Astrocyte (in vitro differentiated cells and primary cell): ENCODE data around the gene VPS13D. TPM values are rescaled to one million over a fixed set of nuclear protein-coding genes. Genes with fewer than 3 reads are reported as not detected.

Experiments used
- DNase-seq: peaks from one replicate; pipeline ENCODE4 v3.0.0-alpha.2; 2010; ENCODE audit warnings: low read depth
- FAIRE-seq: peaks from 2 replicates; lab custom pipeline; 2011; peaks lifted over from hg19 to GRCh38; lab: Jason Lieb, UNC
- H2AFZ ChIP-seq: 2 replicates; pipeline ENCODE4 v1.6.0; 2012; ENCODE audit warnings: low read depth, low read length, inconsistent platforms
- H3K27ac ChIP-seq: 2 replicates; pipeline ENCODE4 v1.5.1; 2011; ENCODE audit warnings: low read depth, low read length, inconsistent platforms
- H3K27me3 ChIP-seq: 2 replicates; pipeline ENCODE4 v1.6.0; 2011; ENCODE audit warnings: low read length, inconsistent platforms; ENCODE audit not compliant: insufficient read depth
- H3K36me3 ChIP-seq: 2 replicates; pipeline ENCODE4 v1.5.1; 2011; ENCODE audit warnings: low read length, inconsistent platforms; ENCODE audit not compliant: insufficient read depth
- H3K4me1 ChIP-seq: 2 replicates; pipeline ENCODE4 v1.5.1; 2011; ENCODE audit warnings: low read length, inconsistent platforms; ENCODE audit not compliant: insufficient read depth
- H3K4me2 ChIP-seq: 2 replicates; pipeline ENCODE4 v1.6.0; 2012; ENCODE audit warnings: low read length, inconsistent platforms
- H3K4me3 ChIP-seq: 2 replicates; pipeline ENCODE4 v1.5.1; 2011; ENCODE audit warnings: low read depth, mild to moderate bottlenecking, low read length, inconsistent platforms; ENCODE audit not compliant: insufficient read depth
- H3K79me2 ChIP-seq: 2 replicates; pipeline ENCODE4 v1.6.0; 2012; ENCODE audit warnings: mild to moderate bottlenecking, low read length, inconsistent platforms; ENCODE audit not compliant: insufficient read depth
- H3K9ac ChIP-seq: 2 replicates; pipeline ENCODE4 v1.6.0; 2012; ENCODE audit warnings: mild to moderate bottlenecking, low read length, inconsistent platforms
- H3K9me3 ChIP-seq: 2 replicates; pipeline ENCODE4 v1.5.1; 2012; ENCODE audit warnings: low read depth, mild to moderate bottlenecking, low read length, inconsistent platforms; ENCODE audit not compliant: insufficient read depth
- H4K20me1 ChIP-seq: 2 replicates; pipeline ENCODE4 v1.6.0; 2012; ENCODE audit warnings: low read length, inconsistent platforms; ENCODE audit not compliant: insufficient read depth
- H3K27ac Mint-ChIP-seq: one replicate; pipeline ENCODE4 v1.8.0; 2021; ENCODE audit warnings: mild to moderate bottlenecking, mixed read lengths; ENCODE audit not compliant: unreplicated experiment
- H3K27me3 Mint-ChIP-seq: one replicate; pipeline ENCODE4 v1.8.0; 2021; ENCODE audit warnings: low read depth, mixed read lengths; ENCODE audit not compliant: unreplicated experiment
- H3K36me3 Mint-ChIP-seq: one replicate; pipeline ENCODE4 v1.8.0; 2021; ENCODE audit warnings: low read depth, mixed read lengths; ENCODE audit not compliant: unreplicated experiment
- H3K4me1 Mint-ChIP-seq: one replicate; pipeline ENCODE4 v1.8.0; 2021; ENCODE audit warnings: low read depth, mixed read lengths; ENCODE audit not compliant: unreplicated experiment
- H3K4me3 Mint-ChIP-seq: one replicate; pipeline ENCODE4 v1.8.0; 2021; ENCODE audit warnings: mild to moderate bottlenecking, moderate library complexity, mixed read lengths; ENCODE audit not compliant: unreplicated experiment
- H3K9me3 Mint-ChIP-seq: one replicate; pipeline ENCODE4 v1.8.0; 2021; ENCODE audit warnings: mild to moderate bottlenecking, mixed read lengths; ENCODE audit not compliant: unreplicated experiment
- EZH2 ChIP-seq: IDR thresholded peaks from 2 replicates; pipeline ENCODE4 v1.6.1; 2012; ENCODE audit warnings: mild to moderate bottlenecking, low read length, inconsistent platforms; ENCODE audit not compliant: insufficient read depth
- total RNA-seq: library from RNA; stranded (reverse); gene quantifications from 2 replicates; pipeline ENCODE4 v1.2.1, GENCODE V29; 2021
- TF ChIP-seq, protein P1 (sequence below): IDR thresholded peaks from 2 replicates; pipeline ENCODE4 v1.5.1; 2011; ENCODE audit warnings: low read depth, mild to moderate bottlenecking, inconsistent platforms, low read length, moderate library complexity; ENCODE audit not compliant: insufficient read depth

The VPS13D gene
- total RNA-seq, 1 donor from 2014 or later: 25.9 TPM

DNA sequence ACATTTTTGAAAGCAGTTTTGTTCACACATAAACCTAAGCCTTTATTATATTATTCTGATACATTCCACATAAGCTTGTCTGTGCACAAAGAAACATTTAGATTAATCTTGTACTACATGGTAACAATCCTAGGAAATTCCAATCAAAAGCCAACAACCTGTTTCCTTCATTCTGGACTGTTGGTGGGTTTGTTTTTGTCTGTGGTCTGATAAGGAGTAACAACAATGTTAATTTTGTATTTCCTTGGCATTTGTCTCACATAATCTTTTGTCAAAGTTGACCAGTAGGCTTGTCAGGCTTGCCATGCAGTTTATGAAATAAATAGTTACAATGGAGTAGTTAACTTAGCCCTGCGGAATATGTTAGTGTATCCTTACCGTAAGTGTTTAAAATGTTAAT lies 204.9 kb downstream of the VPS13D start:
- H2AFZ ChIP-seq: no peak overlapping the region
- DNase-seq (peak; percentile 48), FAIRE-seq (no peak)
- no peak overlapping the region for H3K27ac Mint-ChIP-seq
- H3K36me3 Mint-ChIP-seq: peaks cover 8% of the 10 kb centered on the region
- H3K4me1 ChIP-seq: peaks cover 58% of the 10 kb centered on the region
- H3K4me3 Mint-ChIP-seq: no peak overlapping the region
- H3K27me3 ChIP-seq: no peaks in the 10 kb centered on the region
- no peaks in the 10 kb centered on the region for H3K36me3 ChIP-seq
- no peaks in the 10 kb centered on the region for H3K9me3 ChIP-seq
- no peaks in the 10 kb centered on the region for H3K79me2 ChIP-seq
- TF ChIP-seq, protein P1, sequence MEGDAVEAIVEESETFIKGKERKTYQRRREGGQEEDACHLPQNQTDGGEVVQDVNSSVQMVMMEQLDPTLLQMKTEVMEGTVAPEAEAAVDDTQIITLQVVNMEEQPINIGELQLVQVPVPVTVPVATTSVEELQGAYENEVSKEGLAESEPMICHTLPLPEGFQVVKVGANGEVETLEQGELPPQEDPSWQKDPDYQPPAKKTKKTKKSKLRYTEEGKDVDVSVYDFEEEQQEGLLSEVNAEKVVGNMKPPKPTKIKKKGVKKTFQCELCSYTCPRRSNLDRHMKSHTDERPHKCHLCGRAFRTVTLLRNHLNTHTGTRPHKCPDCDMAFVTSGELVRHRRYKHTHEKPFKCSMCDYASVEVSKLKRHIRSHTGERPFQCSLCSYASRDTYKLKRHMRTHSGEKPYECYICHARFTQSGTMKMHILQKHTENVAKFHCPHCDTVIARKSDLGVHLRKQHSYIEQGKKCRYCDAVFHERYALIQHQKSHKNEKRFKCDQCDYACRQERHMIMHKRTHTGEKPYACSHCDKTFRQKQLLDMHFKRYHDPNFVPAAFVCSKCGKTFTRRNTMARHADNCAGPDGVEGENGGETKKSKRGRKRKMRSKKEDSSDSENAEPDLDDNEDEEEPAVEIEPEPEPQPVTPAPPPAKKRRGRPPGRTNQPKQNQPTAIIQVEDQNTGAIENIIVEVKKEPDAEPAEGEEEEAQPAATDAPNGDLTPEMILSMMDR: no peak
- TF ChIP-seq EZH2: no peak
- H3K27me3 Mint-ChIP-seq: no peaks in the 10 kb centered on the region
- H4K20me1 ChIP-seq: no peaks in the 10 kb centered on the region
- H3K9ac ChIP-seq: peak overlapping the region; percentile 5
- H3K4me1 Mint-ChIP-seq: peaks cover 48% of the 10 kb centered on the region
- no peak overlapping the region for H3K4me3 ChIP-seq
- peak overlapping the region; percentile 66 for H3K4me2 ChIP-seq
- peak overlapping the region; percentile 55 for H3K27ac ChIP-seq
- H3K9me3 Mint-ChIP-seq: no peaks in the 10 kb centered on the region

DNA sequence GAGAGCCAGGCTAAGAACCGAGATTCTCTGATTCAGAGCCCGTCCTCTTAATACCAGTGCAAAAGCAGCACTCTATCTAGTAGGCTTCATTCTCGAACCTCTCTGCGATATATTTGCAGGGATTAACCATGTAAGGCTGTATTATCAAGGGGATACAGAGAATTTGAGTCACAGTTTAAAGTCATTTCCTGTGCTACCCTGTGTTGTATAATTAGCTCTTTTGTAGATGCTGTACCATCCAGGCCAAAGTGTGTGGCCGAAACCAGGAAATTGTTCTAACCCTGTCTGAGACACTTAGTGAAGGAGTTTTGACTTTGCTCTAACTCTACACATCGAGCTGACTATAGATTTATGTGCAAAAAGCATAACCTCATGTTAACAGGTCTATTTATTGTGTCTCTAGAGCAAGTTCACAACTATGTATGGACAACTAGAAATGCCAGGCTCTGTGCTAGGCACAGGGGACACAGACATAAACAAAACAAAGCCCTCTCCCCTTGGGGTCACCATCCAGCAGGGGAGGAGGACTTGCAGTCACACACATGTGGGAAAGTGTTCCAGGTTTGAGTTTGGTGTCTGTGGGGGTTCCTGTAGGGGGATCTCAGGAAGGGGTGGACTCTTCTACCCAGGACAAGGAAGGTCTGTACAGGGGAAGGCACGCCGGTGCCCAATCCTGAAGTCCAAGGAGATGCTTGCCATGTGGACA lies 206.0 kb downstream of the VPS13D start:
- Histone ChIP-seq H3K4me2 (peak overlapping the region; percentile 53), H3K27me3 (no peaks in the 10 kb centered on the region), H4K20me1 (no peaks in the 10 kb centered on the region), H3K4me1 (peaks cover 58% of the 10 kb centered on the region), H3K9me3 (no peaks in the 10 kb centered on the region), H3K9ac (peak overlapping the region; percentile 4), H3K79me2 (no peaks in the 10 kb centered on the region), H3K27ac (peak overlapping the region; percentile 55), H3K36me3 (no peaks in the 10 kb centered on the region), H2AFZ (no peak overlapping the region), H3K4me3 (no peak overlapping the region)
- FAIRE-seq: no peak
- Mint-ChIP-seq H3K4me3 (no peak overlapping the region), H3K36me3 (peaks cover 11% of the 10 kb centered on the region), H3K27ac (no peak overlapping the region), H3K27me3 (no peaks in the 10 kb centered on the region), H3K4me1 (peaks cover 48% of the 10 kb centered on the region), H3K9me3 (no peaks in the 10 kb centered on the region)
- DNase-seq: peak; percentile 66
- TF ChIP-seq EZH2: no peak
- TF ChIP-seq, protein P1: no peak

DNA sequence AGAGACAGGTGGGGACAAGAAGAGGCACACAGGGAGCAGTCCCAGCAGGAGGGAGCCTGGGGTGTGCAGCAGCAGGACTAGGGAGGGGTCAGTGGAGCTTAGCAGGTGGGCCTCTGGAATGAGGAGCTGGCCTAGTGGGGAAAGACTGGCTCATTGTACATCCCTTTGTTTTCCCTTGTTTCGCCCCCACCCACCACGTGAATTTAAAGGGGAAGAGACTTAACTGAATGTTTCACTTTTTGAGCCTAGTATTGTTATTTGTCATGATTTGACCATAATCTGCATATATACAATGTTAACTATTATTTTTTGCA lies 206.5 kb downstream of the VPS13D start:
- Mint-ChIP-seq H3K36me3 (peaks cover 11% of the 10 kb centered on the region), H3K27me3 (no peaks in the 10 kb centered on the region), H3K9me3 (no peaks in the 10 kb centered on the region), H3K4me1 (peaks cover 48% of the 10 kb centered on the region), H3K4me3 (no peak overlapping the region), H3K27ac (no peak overlapping the region)
- no peaks in the 10 kb centered on the region for H3K9me3 ChIP-seq
- H3K4me1 ChIP-seq: peaks cover 58% of the 10 kb centered on the region
- peak overlapping the region; percentile 55 for H3K27ac ChIP-seq
- DNase-seq: no peak
- H3K27me3 ChIP-seq: no peaks in the 10 kb centered on the region
- no peak overlapping the region for H3K4me3 ChIP-seq
- peak overlapping the region; percentile 4 for H3K9ac ChIP-seq
- no peak for TF ChIP-seq EZH2
- TF ChIP-seq, protein P1: no peak
- no peak for FAIRE-seq
- H3K4me2 ChIP-seq: peak overlapping the region; percentile 53
- no peak overlapping the region for H2AFZ ChIP-seq
- no peaks in the 10 kb centered on the region for H4K20me1 ChIP-seq
- H3K36me3 ChIP-seq: peaks cover 2% of the 10 kb centered on the region
- no peaks in the 10 kb centered on the region for H3K79me2 ChIP-seq
